Keratinocyte (primary cell): ENCODE measurements around the gene NKX3-2. TPM values are rescaled to one million over a fixed set of nuclear protein-coding genes. Genes with fewer than 3 reads are reported as not detected.

Source experiments
- DNase-seq: peaks from one replicate; pipeline ENCODE4 v3.0.0-alpha.2; 2011; ENCODE audit warnings: low read depth, missing footprints, low spot score
- FAIRE-seq: peaks from 2 replicates; lab custom pipeline; 2011; peaks lifted over from hg19 to GRCh38; lab: Jason Lieb, UNC
- H2AFZ ChIP-seq: 2 replicates; pipeline ENCODE4 v1.6.0; 2012; ENCODE audit warnings: low read length, control low read depth, inconsistent platforms; ENCODE audit not compliant: control insufficient read depth
- H3K27ac ChIP-seq: 2 replicates; pipeline ENCODE4 v1.5.1; 2011; ENCODE audit warnings: low read length; ENCODE audit not compliant: control insufficient read depth, insufficient read depth
- H3K27me3 ChIP-seq: 3 replicates; pipeline ENCODE4 v1.6.0; 2011; ENCODE audit warnings: low read length; ENCODE audit not compliant: control insufficient read depth, insufficient read depth; ENCODE audit errors: extremely low read depth
- H3K36me3 ChIP-seq, 2 experiments: 2 replicates in 1 of 2; 3 replicates in 1 of 2; pipeline ENCODE4 v1.5.1; 2011; ENCODE audit warnings: low read length in 2 of 2, mild to moderate bottlenecking in 1 of 2; ENCODE audit not compliant: control insufficient read depth in 2 of 2, insufficient read depth in 2 of 2; ENCODE audit errors: extremely low read depth in 1 of 2
- H3K4me1 ChIP-seq: 3 replicates; pipeline ENCODE4 v1.5.1; 2011; ENCODE audit warnings: low read length; ENCODE audit not compliant: control insufficient read depth, insufficient read depth; ENCODE audit errors: extremely low read depth
- H3K4me2 ChIP-seq: 3 replicates; pipeline ENCODE4 v1.6.0; 2011; ENCODE audit warnings: low read depth, low read length; ENCODE audit not compliant: control insufficient read depth, insufficient read depth; ENCODE audit errors: extremely low read depth
- H3K4me3 ChIP-seq, 3 experiments: fragments of 200-600 bp in 1 of 3; sonication (generic) in 1 of 3; 2 replicates in 2 of 3; 3 replicates in 1 of 3; pipeline ENCODE4 v1.5.1; 2011 to 2016; ENCODE audit warnings: low read length in 3 of 3, mild to moderate bottlenecking in 3 of 3, control low read depth in 2 of 3, inconsistent platforms in 1 of 3, low read depth in 1 of 3, mixed read lengths in 1 of 3, mixed run types in 1 of 3, moderate library complexity in 1 of 3; ENCODE audit not compliant: control insufficient read depth in 2 of 3, insufficient read depth in 2 of 3; ENCODE audit errors: extremely low read depth in 1 of 3
- H3K79me2 ChIP-seq: 2 replicates; pipeline ENCODE4 v1.6.0; 2012; ENCODE audit warnings: low read length; ENCODE audit not compliant: control insufficient read depth, insufficient read depth
- H3K9ac ChIP-seq: 3 replicates; pipeline ENCODE4 v1.6.0; 2011; ENCODE audit warnings: low read length; ENCODE audit not compliant: control insufficient read depth, insufficient read depth; ENCODE audit errors: extremely low read depth
- H3K9me1 ChIP-seq: 3 replicates; pipeline ENCODE4 v1.6.0; 2011; ENCODE audit warnings: low read length; ENCODE audit not compliant: control insufficient read depth, insufficient read depth; ENCODE audit errors: extremely low read depth
- H3K9me3 ChIP-seq: 2 replicates; pipeline ENCODE4 v1.5.1; 2012; ENCODE audit warnings: low read depth, low read length; ENCODE audit not compliant: control insufficient read depth
- H4K20me1 ChIP-seq: 3 replicates; pipeline ENCODE4 v1.6.0; 2011; ENCODE audit warnings: low read length; ENCODE audit not compliant: control insufficient read depth, insufficient read depth; ENCODE audit errors: extremely low read depth
- CTCF ChIP-seq, 3 experiments: IDR thresholded peaks in 1 of 3; conservative IDR thresholded peaks in 1 of 3; optimal IDR thresholded peaks in 1 of 3; 2 replicates in 2 of 3; 3 replicates in 1 of 3; pipeline versions ENCODE3 to v1.5.1; 2011; ENCODE audit warnings: low read length in 3 of 3, mild to moderate bottlenecking in 3 of 3, moderate library complexity in 2 of 3, control low read depth in 1 of 3, inconsistent platforms in 1 of 3; ENCODE audit not compliant: insufficient read depth in 2 of 3; ENCODE audit errors: extremely low read depth in 1 of 3
- EZH2 ChIP-seq: IDR thresholded peaks from one replicate; pipeline ENCODE4 v1.6.1; 2012; ENCODE audit warnings: inconsistent platforms, mild to moderate bottlenecking, low read length, moderate library complexity
- dilution Hi-C: fragments of 300-500 bp; cut with MboI; formaldehyde crosslinking; loops from one replicate; pipeline ENCODE4 v1.7.0; 2020; ENCODE audit warnings: low sequenced_read_pairs; ENCODE audit not compliant: extremely low pct_ligation_motif_present
- polyA plus RNA-seq, 5 experiments: library from polyadenylated mRNA; depleted of rRNA in 3 of 5; stranded (reverse) in 3 of 5; stranded (forward) in 1 of 5; unstranded in 1 of 5; fragments of >200 nt; gene quantifications; 1 replicate in 1 of 5; 2 replicates in 3 of 5; 3 replicates in 1 of 5; pipeline versions ENCODE4 v1.2.1 to v1.2.3, GENCODE V29; 2011 to 2012; ENCODE audit warnings: missing spikeins in 2 of 5, low read depth in 1 of 5, low replicate concordance in 1 of 5

The NKX3-2 gene
- polyA plus RNA-seq, 1 donor (not counting 4 experiments of a cell fraction or from before 2014, with no cell fraction given) = 0.04 TPM

- DNase-seq (no peak), FAIRE-seq (no peak)
- TF ChIP-seq EZH2 = peak; percentile 96
- no peak for TF ChIP-seq CTCF (optimal IDR thresholded peaks at IDR 0.05 in 1 of 3, IDR thresholded peaks at IDR 0.05 in 1 of 3, conservative IDR thresholded peaks at IDR 0.05 in 1 of 3; ENCODE audit: extremely low read depth in 1 of 3, insufficient read depth in 2 of 3, low read length in 3 of 3)
- H3K9me1 ChIP-seq = no peaks in the 10 kb centered on the region
- no peak overlapping the region for H3K4me3 ChIP-seq
- peaks cover 99% of the 10 kb centered on the region for H3K27me3 ChIP-seq
- H3K4me2 ChIP-seq = no peak overlapping the region
- no peak overlapping the region for H3K9ac ChIP-seq
- dilution Hi-C loops = no loop called here
- H2AFZ ChIP-seq = no peak overlapping the region
- H3K79me2 ChIP-seq = no peaks in the 10 kb centered on the region
- no peaks in the 10 kb centered on the region for H3K36me3 ChIP-seq
- H3K27ac ChIP-seq = no peak overlapping the region
- no peaks in the 10 kb centered on the region for H3K4me1 ChIP-seq
- peaks cover 6% of the 10 kb centered on the region for H4K20me1 ChIP-seq
- H3K9me3 ChIP-seq = no peaks in the 10 kb centered on the region
Measured at GRCh38 chr4:13535708-13536361, 8.5 kb downstream of the NKX3-2 start.

GRCh38 chr4:13535118-13535517 lies 9.2 kb downstream of the NKX3-2 start:
- TF ChIP-seq EZH2 (no peak), CTCF (optimal IDR thresholded peaks at IDR 0.05 in 1 of 3, IDR thresholded peaks at IDR 0.05 in 1 of 3, conservative IDR thresholded peaks at IDR 0.05 in 1 of 3; ENCODE audit: extremely low read depth in 1 of 3, insufficient read depth in 2 of 3, low read length in 3 of 3) (no peak)
- Histone ChIP-seq H3K9me3 (no peaks in the 10 kb centered on the region), H3K4me3 (no peak overlapping the region), H2AFZ (no peak overlapping the region), H4K20me1 (peaks cover 6% of the 10 kb centered on the region), H3K4me1 (no peaks in the 10 kb centered on the region), H3K27me3 (peaks cover 99% of the 10 kb centered on the region), H3K36me3 (no peaks in the 10 kb centered on the region), H3K79me2 (no peaks in the 10 kb centered on the region), H3K4me2 (no peak overlapping the region), H3K9me1 (no peaks in the 10 kb centered on the region), H3K9ac (no peak overlapping the region), H3K27ac (no peak overlapping the region)
- dilution Hi-C loops = no loop called here
- DNase-seq = no peak
- no peak for FAIRE-seq
